ENCODE results near the gene SMARCA4.
"Not testable (repeated sequence)": the region's sequence is repeated elsewhere in the genome, so short reads cannot be mapped to it uniquely, and the experiment has no call there.

The SMARCA4 gene

GRCh38 chr19:11096210-11096841 lies 135.5 kb downstream of the SMARCA4 start:
- no peak for DNase-seq (ENCODE audit: low read depth in 2 of 2, low spot score in 1 of 2)

GRCh38 chr19:11097367-11097766 lies 136.5 kb downstream of the SMARCA4 start:
- DNase-seq (ENCODE audit: low read depth in 2 of 2, low spot score in 1 of 2), result not testable (repeated sequence)

GRCh38 chr19:11098327-11098726 lies 137.5 kb downstream of the SMARCA4 start:
- DNase-seq (ENCODE audit: low read depth in 2 of 2, low spot score in 1 of 2), result no peak

GRCh38 chr19:11098861-11099260 lies 138.0 kb downstream of the SMARCA4 start:
- no peak for DNase-seq (ENCODE audit: low read depth in 2 of 2, low spot score in 1 of 2)

GRCh38 chr19:11100049-11100448 lies 139.2 kb downstream of the SMARCA4 start:
- DNase-seq (ENCODE audit: low read depth in 2 of 2, low spot score in 1 of 2), result no peak

- DNase-seq (ENCODE audit: low read depth in 2 of 2, low spot score in 1 of 2), result no peak
Observed at GRCh38 chr19:11101057-11101456, 140.2 kb downstream of the SMARCA4 start.

- DNase-seq (ENCODE audit: low read depth in 2 of 2, low spot score in 1 of 2), result no peak
Observed at GRCh38 chr19:11102944-11103343, 142.1 kb downstream of the SMARCA4 start.

GRCh38 chr19:11103667-11104066 lies 142.8 kb downstream of the SMARCA4 start:
- not testable (repeated sequence) for DNase-seq (ENCODE audit: low read depth in 2 of 2, low spot score in 1 of 2)

GRCh38 chr19:11105014-11105636 lies 144.3 kb downstream of the SMARCA4 start:
- DNase-seq (ENCODE audit: low read depth in 2 of 2, low spot score in 1 of 2), result no peak

GRCh38 chr19:11106477-11106876 lies 145.6 kb downstream of the SMARCA4 start:
- DNase-seq (ENCODE audit: low read depth in 2 of 2, low spot score in 1 of 2), result no peak

GRCh38 chr19:11108746-11109145 lies 147.9 kb downstream of the SMARCA4 start:
- no peak for DNase-seq (ENCODE audit: low read depth in 2 of 2, low spot score in 1 of 2)

- DNase-seq (ENCODE audit: low read depth in 2 of 2, low spot score in 1 of 2), result no peak
Observed at GRCh38 chr19:11111117-11111770, 150.4 kb downstream of the SMARCA4 start.

- no peak for DNase-seq (ENCODE audit: low read depth in 2 of 2, low spot score in 1 of 2)
Observed at GRCh38 chr19:11111771-11112144, 150.9 kb downstream of the SMARCA4 start.
